NCI-H2081 (cell line): Measurements from ENCODE around the gene CSRP1.
A peak's percentile ranks its signal among the peaks of the same experiment; 100 is the strongest.
"Not testable (repeated sequence)": the region's sequence is repeated elsewhere in the genome, so short reads cannot be mapped to it uniquely, and the experiment has no call there.

Experiments
- DNase-seq, 2 experiments: peaks; one replicate each; lab custom pipeline; 2025; lab: John Stamatoyannopoulos, UW

The CSRP1 gene

GRCh38 chr1:201497935-201498509 is 8.9 kb downstream of the CSRP1 start:
- no peak for DNase-seq

- DNase-seq = peak in 1 of 2 experiments; percentile 36
These were observed 10.6 kb downstream of the CSRP1 start for GRCh38 chr1:201496296-201496690.

GRCh38 chr1:201495551-201496295 is 11.2 kb downstream of the CSRP1 start:
- peak; percentile 70 to 82 for DNase-seq

GRCh38 chr1:201493757-201494617 is 12.9 kb downstream of the CSRP1 start:
- DNase-seq = peak in 1 of 2 experiments; percentile 28

GRCh38 chr1:201493026-201493656 is 13.8 kb downstream of the CSRP1 start:
- DNase-seq = not testable (repeated sequence)

- DNase-seq = no peak
These were observed 14.9 kb downstream of the CSRP1 start for GRCh38 chr1:201491896-201492511.

- no peak for DNase-seq
These were observed 16.2 kb downstream of the CSRP1 start for GRCh38 chr1:201490708-201491131.

- DNase-seq = no peak
These were observed 17.2 kb downstream of the CSRP1 start for GRCh38 chr1:201489643-201490261.

- DNase-seq = no peak
These were observed 17.9 kb downstream of the CSRP1 start for GRCh38 chr1:201488830-201489589.

- DNase-seq = no peak
These were observed 19.2 kb downstream of the CSRP1 start for GRCh38 chr1:201487742-201488141.

GRCh38 chr1:201486187-201486586 is 20.7 kb downstream of the CSRP1 start:
- no peak for DNase-seq

GRCh38 chr1:201485184-201485774 is 21.6 kb downstream of the CSRP1 start:
- no peak for DNase-seq

GRCh38 chr1:201483373-201483949 is 23.5 kb downstream of the CSRP1 start:
- no peak for DNase-seq

GRCh38 chr1:201482755-201483154 is 24.2 kb downstream of the CSRP1 start:
- DNase-seq = no peak

- DNase-seq = peak; percentile 85 to 89
These were observed 25.0 kb downstream of the CSRP1 start for GRCh38 chr1:201481761-201482493.

- no peak for DNase-seq
These were observed 25.9 kb downstream of the CSRP1 start for GRCh38 chr1:201481004-201481380.

- DNase-seq = peak; percentile 61 to 82
These were observed 26.5 kb downstream of the CSRP1 start for GRCh38 chr1:201480231-201481003.

- DNase-seq = no peak
These were observed 27.7 kb downstream of the CSRP1 start for GRCh38 chr1:201479201-201479730.
